Hindlimb muscle (tissue), 1 donor: ENCODE results near the gene KIAA1755. TPM values are rescaled to one million over a fixed set of nuclear protein-coding genes. Genes with fewer than 3 reads are reported as not detected.
A peak's percentile ranks its signal among the peaks of the same experiment; 100 is the strongest.

Source experiments
- DNase-seq: peaks from one replicate; pipeline ENCODE4 v3.0.0-alpha.2; 2013
- polyA plus RNA-seq: library from polyadenylated mRNA; unstranded; fragments of 120-200 nt; gene quantifications from one replicate; pipeline ENCODE4 v1.2.1, GENCODE V29; 2013; ENCODE audit not compliant: insufficient read length

The KIAA1755 gene
- 7.0 TPM for polyA plus RNA-seq

DNA sequence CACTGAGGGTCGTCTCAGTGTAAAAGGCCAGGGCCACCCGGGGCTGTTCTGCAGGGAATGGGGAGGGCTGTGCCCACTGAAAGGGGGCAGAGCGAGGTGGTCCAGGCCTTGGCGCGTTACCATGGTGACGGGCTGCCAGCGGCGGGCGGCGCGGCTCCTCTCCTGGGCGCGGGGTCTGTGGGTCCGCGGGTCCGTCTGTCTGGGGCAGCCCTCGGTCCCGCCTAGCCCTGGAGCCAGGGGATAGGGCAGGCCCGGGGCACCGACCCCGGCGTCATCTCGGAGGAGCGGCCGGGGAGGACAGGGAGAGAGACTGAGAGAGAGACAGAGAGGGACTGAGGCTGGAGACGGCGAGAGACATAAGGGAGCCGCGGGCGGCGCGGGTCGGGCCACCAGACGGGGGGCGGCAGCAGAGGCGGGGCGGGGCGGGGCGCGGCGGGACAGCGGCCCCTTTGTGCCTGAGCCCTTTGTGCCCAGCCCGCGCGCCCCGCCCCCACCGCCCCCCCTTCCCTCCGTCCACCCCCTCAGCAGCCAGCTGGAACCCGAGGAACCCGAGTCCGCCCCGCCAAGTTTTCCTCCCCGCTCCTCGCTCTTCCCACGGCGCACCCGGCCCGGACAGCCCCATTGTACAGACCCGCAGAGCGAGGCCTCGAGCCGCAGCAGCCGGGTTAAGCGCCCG lies at the start of gene KIAA1755:
KIAA1755 (minus strand) TSS at position 358 of the 676 bp plus-strand sequence; CDS start at position 123, 235 bp downstream.
- no peak for DNase-seq

DNA sequence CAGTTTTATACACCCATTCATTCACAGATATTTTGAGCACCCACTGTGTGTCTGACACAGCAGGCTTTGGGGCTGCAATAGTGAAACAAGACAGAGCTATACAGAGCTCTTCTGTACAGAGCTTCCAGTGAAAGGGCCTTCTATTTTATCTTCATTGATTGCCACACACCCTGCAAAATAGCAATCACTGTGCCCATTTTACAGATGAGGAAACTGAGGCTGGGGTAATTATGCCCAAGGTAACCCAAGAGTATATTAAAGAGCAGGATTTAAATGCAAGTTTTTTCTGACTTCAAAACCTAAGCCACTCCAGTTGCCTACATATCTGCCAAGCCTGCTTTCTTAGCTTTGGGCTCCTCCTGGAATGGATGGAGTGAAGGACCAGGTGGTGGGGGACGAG lies 47.9 kb upstream of the KIAA1755 start:
- DNase-seq, result no peak

DNA sequence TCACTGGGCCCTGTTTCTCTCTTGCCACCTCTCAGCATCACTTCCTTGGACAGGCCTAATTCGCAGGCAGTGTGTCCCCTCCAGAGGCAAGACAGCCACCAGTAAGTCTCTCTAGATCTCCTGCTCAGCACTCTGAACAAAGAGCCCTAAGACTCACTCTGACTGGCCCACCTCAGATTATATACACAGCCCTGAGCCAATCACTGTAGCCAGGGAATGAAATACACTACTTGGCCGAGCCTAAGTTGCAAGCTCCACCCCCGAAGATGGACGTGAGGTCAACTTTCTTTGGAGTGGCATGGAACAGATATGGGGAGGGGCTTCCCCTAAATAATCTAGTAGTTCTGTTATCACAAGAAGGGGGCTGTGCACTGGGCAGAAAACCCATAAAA lies 47.5 kb upstream of the KIAA1755 start:
- no peak for DNase-seq

DNA sequence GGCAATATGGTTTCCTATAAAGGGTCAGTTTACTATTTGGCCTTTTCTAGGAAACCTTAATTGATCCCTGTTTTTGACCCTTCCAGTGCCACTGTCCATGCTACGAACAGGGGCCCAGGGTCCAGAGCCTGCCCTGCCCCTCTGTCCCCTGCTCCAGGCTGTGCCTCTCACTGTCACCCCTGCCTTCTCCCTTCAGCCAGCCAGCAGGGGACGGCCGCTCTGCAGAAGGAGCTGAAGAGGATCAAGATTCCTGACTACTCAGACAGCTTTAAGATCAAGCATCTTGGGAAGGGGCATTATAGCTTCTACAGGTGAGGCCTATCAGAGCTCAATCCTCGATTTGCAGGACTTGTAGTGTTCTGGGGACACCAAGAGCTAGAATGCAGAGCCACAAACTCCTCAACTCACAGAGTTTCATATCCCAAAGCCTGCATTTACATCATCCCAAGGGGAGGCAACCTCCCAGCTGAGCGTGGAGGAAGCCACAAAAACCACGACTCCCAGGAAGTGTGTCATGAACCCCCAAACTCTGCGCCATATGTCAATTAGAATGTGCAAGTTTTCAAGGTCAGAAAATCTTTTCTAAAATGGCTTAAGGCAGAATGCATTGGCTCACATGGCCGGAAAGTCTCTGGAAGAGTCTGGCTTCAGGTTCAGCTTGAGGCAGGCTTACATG lies 47.0 kb upstream of the KIAA1755 start:
- DNase-seq, result no peak

- DNase-seq, result no peak
Observed at GRCh38 chr20:38306379-38306778, 45.8 kb upstream of the KIAA1755 start.

- no peak for DNase-seq
Observed at GRCh38 chr20:38305541-38305940, 45.0 kb upstream of the KIAA1755 start.

GRCh38 chr20:38304845-38305447 lies 44.4 kb upstream of the KIAA1755 start:
- no peak for DNase-seq

DNA sequence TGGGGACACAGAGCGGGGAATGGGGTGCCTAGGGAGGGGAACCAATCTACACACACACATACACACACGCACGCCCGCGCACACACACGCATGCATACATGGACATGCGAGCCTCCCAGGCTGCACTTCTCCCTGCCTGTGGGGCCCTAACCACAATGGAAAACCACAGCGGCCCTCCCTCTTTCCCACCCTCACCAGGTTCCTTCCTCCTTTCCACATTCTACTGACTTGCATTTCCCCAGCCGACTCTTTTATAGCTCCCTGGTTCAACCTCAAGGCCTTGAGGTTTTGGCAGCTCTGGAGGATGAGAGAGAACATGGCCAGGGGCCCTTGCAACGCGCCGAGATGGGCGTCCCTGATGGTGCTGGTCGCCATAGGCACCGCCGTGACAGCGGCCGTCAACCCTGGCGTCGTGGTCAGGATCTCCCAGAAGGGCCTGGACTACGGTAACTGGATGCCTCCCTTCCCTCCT lies 43.4 kb upstream of the KIAA1755 start, which contains the start of gene BPI:
BPI (plus strand) TSS at position 249 of the 472 bp plus-strand sequence; CDS start at position 317, 68 bp downstream.
- peak; percentile 32 for DNase-seq

GRCh38 chr20:38302786-38303185 lies 42.3 kb upstream of the KIAA1755 start:
- DNase-seq, result peak; percentile 27

- DNase-seq, result no peak
Observed at GRCh38 chr20:38301309-38301708, 40.8 kb upstream of the KIAA1755 start.

DNA sequence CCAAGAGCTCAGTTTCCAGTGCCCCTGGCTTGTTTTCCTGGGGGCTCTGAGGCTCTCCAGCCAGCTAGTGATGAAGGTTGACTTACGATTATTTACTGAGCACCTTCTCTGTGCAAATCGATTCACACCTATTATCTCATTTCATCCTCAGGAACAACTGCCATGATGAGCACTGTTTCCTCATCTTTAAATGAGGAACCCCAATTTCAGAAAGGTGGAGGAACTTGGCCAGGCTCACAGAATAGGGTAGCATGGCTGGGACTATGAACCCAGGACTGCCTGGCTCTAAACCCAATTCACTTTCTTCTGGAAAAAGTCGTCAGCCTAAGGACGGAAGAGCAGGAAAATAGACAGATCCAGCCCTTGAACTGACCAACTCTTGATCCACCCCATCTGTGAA lies 39.9 kb upstream of the KIAA1755 start:
- no peak for DNase-seq

DNA sequence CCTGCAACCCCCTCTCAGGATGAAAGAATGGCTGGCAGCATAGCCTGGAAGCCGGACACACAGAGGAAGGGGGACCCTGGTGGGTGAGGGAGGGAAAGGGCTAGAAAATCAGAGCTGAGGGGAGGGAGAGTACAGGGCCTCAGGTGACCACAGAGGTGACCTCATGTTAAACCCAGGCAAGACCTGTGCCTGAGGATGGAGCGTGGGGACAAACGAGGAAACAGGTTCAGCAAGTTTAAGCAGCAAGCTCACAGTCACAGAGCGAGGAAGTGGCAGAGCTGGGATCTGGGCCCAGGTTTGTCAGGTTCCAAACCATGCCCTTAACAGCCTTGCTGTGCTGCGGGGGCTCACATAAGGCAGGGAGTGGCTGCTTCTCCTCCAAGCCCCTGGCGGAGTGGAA lies 39.4 kb upstream of the KIAA1755 start:
- no peak for DNase-seq

DNA sequence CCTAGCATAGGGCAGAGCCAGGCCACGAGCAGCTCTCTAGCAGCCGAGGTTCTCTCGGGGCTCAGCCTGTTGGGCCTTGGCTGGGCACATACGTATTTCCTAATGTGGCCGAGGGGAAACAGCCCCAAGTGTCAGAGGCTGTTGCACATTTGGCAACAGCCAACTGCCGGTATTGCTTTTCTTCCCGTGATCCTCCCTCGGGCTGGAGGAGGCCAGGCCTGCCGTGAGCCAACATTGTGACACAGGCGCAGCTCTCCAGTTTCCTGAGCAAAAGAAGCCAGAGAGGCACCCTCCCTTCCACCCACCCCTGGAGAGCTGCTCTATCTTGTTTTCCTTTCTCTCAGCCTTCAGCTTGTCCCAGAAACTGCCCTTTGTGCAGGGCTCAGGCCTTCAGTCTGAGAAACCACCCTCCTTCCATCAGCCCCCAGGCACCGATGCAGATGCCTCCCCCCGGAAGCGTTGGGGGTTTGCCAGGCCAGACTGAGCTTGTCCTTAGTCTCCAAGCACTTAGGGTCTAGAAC lies 38.3 kb upstream of the KIAA1755 start:
- peak; percentile 71 for DNase-seq

DNA sequence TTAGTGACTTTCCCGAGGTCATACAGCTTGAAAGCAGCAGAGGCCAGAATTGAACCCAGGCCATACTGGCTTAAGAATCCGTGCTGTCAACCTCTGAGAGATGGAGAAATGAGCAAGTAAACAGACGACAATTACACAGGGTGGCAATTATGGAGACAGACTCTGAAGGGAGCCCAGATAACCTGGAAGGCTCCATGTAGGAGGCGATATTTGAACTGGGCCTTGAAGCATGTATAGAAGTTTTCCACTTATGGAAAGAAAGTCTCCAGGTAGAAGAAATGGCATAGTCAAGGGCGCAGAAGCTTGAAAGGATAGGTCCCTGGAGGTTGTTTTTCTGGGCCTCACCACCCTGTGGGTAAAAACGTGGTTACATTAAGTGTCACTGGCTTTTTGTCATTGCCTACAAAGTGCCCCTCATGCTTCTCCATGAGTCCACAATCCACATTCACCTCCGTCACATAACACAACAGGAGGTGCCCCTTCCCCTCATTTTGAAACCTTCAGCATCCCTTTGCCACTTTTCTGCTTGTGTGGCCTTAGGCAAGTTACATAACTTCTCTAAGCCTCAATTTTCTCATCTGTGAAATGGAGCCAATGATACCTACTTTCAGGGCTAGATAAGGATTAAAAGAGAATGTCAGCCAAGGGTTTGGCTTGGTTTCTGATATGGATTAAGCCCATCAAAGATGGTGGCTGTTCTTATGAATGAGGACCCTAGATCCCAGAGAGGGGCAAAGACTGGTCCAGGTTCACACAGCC lies 37.6 kb upstream of the KIAA1755 start:
- DNase-seq, result no peak

- no peak for DNase-seq
Observed at GRCh38 chr20:38296433-38296832, 35.9 kb upstream of the KIAA1755 start.

- DNase-seq, result no peak
Observed at GRCh38 chr20:38295811-38296210, 35.3 kb upstream of the KIAA1755 start.

DNA sequence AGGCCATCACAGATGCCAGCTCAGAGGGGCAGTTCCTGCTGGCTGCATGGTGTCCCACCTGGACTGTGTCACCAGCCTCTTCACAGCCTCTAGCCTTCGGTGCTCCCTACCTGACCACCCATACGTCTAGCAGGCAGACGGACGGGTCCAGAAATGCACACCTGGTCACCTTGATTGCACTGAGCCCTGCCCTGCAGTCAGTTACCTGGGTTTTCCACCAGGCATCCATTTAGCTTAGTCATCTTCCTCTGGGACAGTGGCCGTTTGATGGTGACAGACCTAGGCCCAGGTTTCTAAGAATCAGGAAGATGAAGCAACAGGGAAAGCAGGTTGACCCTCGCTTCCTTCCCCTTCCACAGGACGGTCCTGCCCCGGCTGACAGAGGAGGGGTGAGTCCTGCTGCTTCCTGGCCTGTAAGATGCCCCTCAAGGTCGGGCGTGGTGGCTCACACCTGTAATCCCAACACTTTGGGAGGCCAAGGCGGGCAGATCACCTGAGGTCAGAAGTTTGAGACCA lies 33.6 kb upstream of the KIAA1755 start:
- no peak for DNase-seq

DNA sequence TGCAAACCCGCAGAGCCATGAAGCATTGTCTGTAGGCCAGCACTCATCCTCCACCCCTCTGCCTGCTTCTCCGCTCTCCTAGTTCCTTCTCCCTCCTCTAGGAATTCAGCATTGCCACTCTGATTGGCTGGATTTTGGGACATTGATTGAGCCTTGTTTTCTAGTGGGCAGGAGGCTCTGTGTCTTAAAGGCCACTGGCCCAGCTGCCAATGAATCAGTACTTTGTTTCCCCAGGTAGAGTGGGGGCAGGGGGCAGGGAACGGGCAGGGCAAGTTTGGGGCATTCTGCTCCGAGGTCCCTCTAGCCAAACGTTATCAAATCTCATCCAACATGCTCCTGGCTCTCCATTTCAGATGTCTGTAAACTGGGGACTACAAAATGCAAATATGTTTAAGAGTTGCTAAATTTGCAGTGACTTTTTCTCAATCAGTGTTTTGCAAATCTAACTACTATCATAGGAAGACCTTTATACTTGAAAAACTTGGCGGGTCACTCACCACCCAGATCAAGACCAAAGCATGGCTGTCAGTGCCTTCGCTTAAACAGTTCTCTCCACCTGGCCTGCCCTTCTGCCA lies 33.0 kb upstream of the KIAA1755 start:
- DNase-seq, result no peak

GRCh38 chr20:38291966-38292365 lies 31.4 kb upstream of the KIAA1755 start:
- no peak for DNase-seq

DNA sequence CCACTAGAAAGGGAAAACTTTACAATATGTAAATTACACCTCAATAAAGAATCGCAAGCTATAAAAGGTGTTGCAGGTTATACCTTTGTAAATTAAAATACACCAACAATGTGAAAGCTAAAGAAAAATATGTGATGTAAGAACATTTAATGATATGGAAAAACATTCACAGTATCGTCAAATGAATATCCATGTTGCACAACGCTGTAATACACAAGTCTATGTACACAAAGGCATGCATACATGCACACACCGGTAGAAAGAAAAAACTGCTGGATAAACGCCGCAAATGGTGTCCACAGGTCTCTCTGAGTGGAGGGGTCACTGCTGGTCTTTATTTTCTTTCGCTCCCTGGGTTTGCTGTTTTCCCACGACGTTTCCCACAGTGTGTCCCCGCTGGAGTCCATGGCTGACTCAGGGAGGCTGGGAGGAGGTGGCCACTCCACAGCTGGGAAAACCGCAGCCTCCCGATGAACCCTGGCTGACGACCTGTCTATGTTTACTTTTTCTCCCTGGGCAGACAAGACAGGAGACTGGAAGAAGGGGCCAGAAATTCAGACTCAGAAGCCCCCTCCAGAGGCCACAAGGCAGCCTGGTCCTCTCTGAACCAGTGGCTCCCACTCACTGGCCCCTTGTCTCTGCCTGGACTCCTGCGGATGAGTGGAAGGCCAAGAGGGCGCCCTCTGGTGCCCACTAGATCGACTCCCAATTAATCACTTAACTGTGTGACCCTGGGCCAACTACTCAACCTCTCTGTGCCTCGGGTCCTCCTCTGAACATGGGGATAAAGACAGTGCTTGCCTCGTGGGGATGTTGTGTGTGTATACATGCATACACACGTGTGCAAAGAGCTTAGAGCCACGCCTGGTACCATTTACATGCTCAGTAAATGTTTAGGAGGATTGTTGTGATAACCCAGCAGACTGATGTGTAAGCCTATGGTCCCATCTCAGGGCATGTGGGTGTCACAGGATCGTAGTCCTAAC lies 30.6 kb upstream of the KIAA1755 start:
- DNase-seq, result no peak
